ENCODE results near the gene MET. TPM values are rescaled to one million over a fixed set of nuclear protein-coding genes. Genes with fewer than 3 reads are reported as not detected.

MET gene
- total RNA-seq, 1 experiment from 2014 or later: 5.0 TPM

- Histone ChIP-seq H4K20me1 (ENCODE audit: control insufficient read depth, insufficient read depth, insufficient read length) (no peaks in the 10 kb centered on the region), H4K8ac (replicated peaks; ENCODE audit: insufficient read length, low read depth, low read length) (no peak overlapping the region), H2BK5ac (ENCODE audit: insufficient read length, low read length) (no peak overlapping the region), H2AFZ (ENCODE audit: low read length) (no peak overlapping the region), H3K23me2 (ENCODE audit: insufficient read length, low read depth, low read length, poor library complexity, severe bottlenecking) (no peaks in the 10 kb centered on the region), H3K4me1 (ENCODE audit: insufficient read depth, low read length) (no peaks in the 10 kb centered on the region), H3K14ac (ENCODE audit: insufficient read depth, low read length) (no peak overlapping the region), H3T11ph (ENCODE audit: low read length) (no peak overlapping the region), H2BK20ac (ENCODE audit: low read depth, low read length, poor library complexity, severe bottlenecking) (no peak overlapping the region), H2BK15ac (ENCODE audit: low read depth, low read length) (no peak overlapping the region), H2BK12ac (ENCODE audit: insufficient read length, low read depth, low read length) (no peak overlapping the region), H3K27me3 (ENCODE audit: insufficient read depth, low read length) (no peaks in the 10 kb centered on the region), H4K5ac (ENCODE audit: insufficient read length, low read depth, low read length) (no peak overlapping the region), H3K18ac (ENCODE audit: insufficient read length, low read depth, low read length) (no peak overlapping the region), H3K9me3 (ENCODE audit: control insufficient read depth, low read depth, low read length) (no peaks in the 10 kb centered on the region), H3K4me2 (ENCODE audit: insufficient read depth, insufficient read length, low read length) (no peak overlapping the region), H2AK5ac (ENCODE audit: insufficient read length, low read length) (no peak overlapping the region), H3K23ac (ENCODE audit: insufficient read length, low read depth, low read length) (no peak overlapping the region), H3K56ac (ENCODE audit: insufficient read length, low read depth, low read length) (no peak overlapping the region), H3K79me2 (ENCODE audit: insufficient read depth, low read length) (no peaks in the 10 kb centered on the region), H3K9ac (ENCODE audit: extremely low read depth, insufficient read length, low read length) (no peak overlapping the region), H2BK120ac (ENCODE audit: low read depth, low read length, poor library complexity, severe bottlenecking) (no peak overlapping the region), H3K27ac (ENCODE audit: insufficient read length, low read depth, low read length) (no peak overlapping the region), H3K79me1 (ENCODE audit: insufficient read depth, low read depth, low read length, poor library complexity, severe bottlenecking) (no peaks in the 10 kb centered on the region), H3K4ac (ENCODE audit: low read depth, low read length) (no peak overlapping the region), H4K91ac (ENCODE audit: insufficient read length, low read depth, low read length) (no peak overlapping the region)
- Mint-ChIP-seq H3K4me3 (no peak overlapping the region), H3K4me1 (no peaks in the 10 kb centered on the region), H3K9me3 (no peaks in the 10 kb centered on the region), H3K27ac (no peak overlapping the region), H3K27me3 (ENCODE audit: low read depth) (no peaks in the 10 kb centered on the region), H3K36me3 (ENCODE audit: insufficient read depth in 1 of 3, low read depth in 3 of 3) (no peaks in the 10 kb centered on the region)
- no CpG with 5 or more reads among the region's 3 CpGs for WGBS (ENCODE audit: extremely low coverage, insufficient read length, low lambda C conversion rate)
- no peak for DNase-seq
- no peak for TF ChIP-seq CTCF (conservative IDR thresholded peaks at IDR 0.05)
These were observed 165.6 kb downstream of the MET start for GRCh38 chr7:116837586-116837985.

Measured in H9 (cell line).